HepG2 (cell line): ENCODE results near the gene STMN3. TPM values are rescaled to one million over a fixed set of nuclear protein-coding genes. Genes with fewer than 3 reads are reported as not detected.
A peak's percentile ranks its signal among the peaks of the same experiment; 100 is the strongest.

Experiments used
- AKAP8 ChIP-seq: sonication (generic); formaldehyde crosslinking; IDR thresholded peaks from 2 replicates; pipeline ENCODE4 v1.5.1; 2020; ENCODE audit warnings: mild to moderate bottlenecking, missing genetic modification reagents
- DNMT1 ChIP-seq: sonication (generic); formaldehyde crosslinking; IDR thresholded peaks from 2 replicates; pipeline ENCODE4 v1.5.1; 2020; ENCODE audit warnings: mild to moderate bottlenecking, missing genetic modification reagents
- FOXA3 ChIP-seq: IDR thresholded peaks from 2 replicates; pipeline ENCODE4 v1.6.1; 2016; ENCODE audit warnings: missing genetic modification reagents, missing compliant biosample characterization
- HHEX ChIP-seq: IDR thresholded peaks from 2 replicates; pipeline ENCODE4 v1.6.1; 2016; ENCODE audit warnings: control low read depth
- HNRNPK ChIP-seq: fragments of 200-400 bp; formaldehyde crosslinking; IDR thresholded peaks from 2 replicates; pipeline ENCODE4 v1.6.1; 2018; ENCODE audit warnings: low read length, low read depth, moderate library complexity, mild to moderate bottlenecking; ENCODE audit not compliant: poor library complexity, severe bottlenecking
- MIER2 ChIP-seq: IDR thresholded peaks from 2 replicates; pipeline ENCODE4 v1.6.1; 2016; ENCODE audit warnings: missing biosample characterization, missing genetic modification reagents
- RBFOX2 ChIP-seq: fragments of 200-400 bp; formaldehyde crosslinking; IDR thresholded peaks from 2 replicates; pipeline ENCODE4 v1.6.1; 2017; ENCODE audit warnings: low read depth, mild to moderate bottlenecking, low read length
- RFXAP ChIP-seq: sonication (generic); formaldehyde crosslinking; IDR thresholded peaks from 2 replicates; pipeline ENCODE4 v1.4.0; 2020; ENCODE audit warnings: missing genetic modification reagents, borderline replicate concordance
- SIN3A ChIP-seq: IDR thresholded peaks from 2 replicates; pipeline ENCODE4 v1.6.1; 2011; ENCODE audit warnings: low read depth, mild to moderate bottlenecking, control low read depth, low read length, borderline replicate concordance
- SMYD3 ChIP-seq: sonication (generic); formaldehyde crosslinking; IDR thresholded peaks from 2 replicates; pipeline ENCODE4 v1.8.1; 2023; ENCODE audit warnings: mild to moderate bottlenecking, missing genetic modification reagents
- SPEN ChIP-seq: sonication (generic); formaldehyde crosslinking; IDR thresholded peaks from 2 replicates; pipeline ENCODE4 v1.5.1; 2020; ENCODE audit warnings: low read depth, mild to moderate bottlenecking, missing genetic modification reagents
- ZC3H13 ChIP-seq: sonication (generic); formaldehyde crosslinking; IDR thresholded peaks from 2 replicates; pipeline ENCODE4 v1.8.1; 2023; ENCODE audit warnings: mild to moderate bottlenecking, missing genetic modification reagents, moderate library complexity
- ZFP36L1 ChIP-seq: sonication (generic); formaldehyde crosslinking; IDR thresholded peaks from 2 replicates; pipeline ENCODE4 v1.8.0; 2022; ENCODE audit warnings: mild to moderate bottlenecking, missing genetic modification reagents, moderate library complexity
- ZNF281 ChIP-seq: sonication (generic); formaldehyde crosslinking; IDR thresholded peaks from 2 replicates; pipeline ENCODE4 v1.4.0; 2020; ENCODE audit warnings: missing genetic modification reagents, borderline replicate concordance
- ZNF569 ChIP-seq: sonication (generic); formaldehyde crosslinking; IDR thresholded peaks from 2 replicates; pipeline ENCODE4 v1.5.0; 2020; ENCODE audit warnings: mild to moderate bottlenecking, missing genetic modification reagents, moderate library complexity, borderline replicate concordance
- ZNF572 ChIP-seq: sonication (generic); formaldehyde crosslinking; IDR thresholded peaks from 2 replicates; pipeline ENCODE4 v1.5.1; 2020; ENCODE audit warnings: mild to moderate bottlenecking, missing genetic modification reagents
- ZNF619 ChIP-seq: sonication (generic); formaldehyde crosslinking; IDR thresholded peaks from 2 replicates; pipeline ENCODE4 v1.4.0; 2020; ENCODE audit warnings: mild to moderate bottlenecking, missing genetic modification reagents
- ZNF678 ChIP-seq: sonication (generic); formaldehyde crosslinking; IDR thresholded peaks from 2 replicates; pipeline ENCODE4 v1.4.0; 2020; ENCODE audit warnings: mild to moderate bottlenecking, missing genetic modification reagents
- ZNF761 ChIP-seq: sonication (generic); formaldehyde crosslinking; conservative IDR thresholded peaks from 2 replicates; pipeline ENCODE4 v1.4.0; 2020; ENCODE audit warnings: mild to moderate bottlenecking, missing genetic modification reagents
- ZNF766 ChIP-seq: sonication (generic); formaldehyde crosslinking; IDR thresholded peaks from 2 replicates; pipeline ENCODE4 v1.5.0; 2020; ENCODE audit warnings: missing genetic modification reagents, borderline replicate concordance
- polyA plus RNA-seq, 8 experiments: library from polyadenylated mRNA; depleted of rRNA in 3 of 8; stranded (reverse) in 7 of 8; unstranded in 1 of 8; fragments of >200 nt; fragmentation: Illumina TruSeq in 4 of 8; extraction: Trizol in 4 of 8; gene quantifications; 2 replicates each; pipeline versions ENCODE4 v1.2.1 to v1.2.3, GENCODE V29; 2011 to 2016; ENCODE audit warnings: low read depth in 4 of 8, missing spikeins in 1 of 8, mixed read lengths in 1 of 8; ENCODE audit not compliant: insufficient read depth in 1 of 8
- total RNA-seq, 5 experiments: library from RNA; depleted of rRNA; stranded (reverse); fragments of >200 nt; fragmentation: Illumina TruSeq; extraction: Trizol; gene quantifications; 2 replicates each; pipeline ENCODE4 v1.2.3, GENCODE V29; 2016; ENCODE audit warnings: low read depth in 1 of 5
- TF ChIP-seq, protein P1 (sequence below): sonication (generic); formaldehyde crosslinking; IDR thresholded peaks from 2 replicates; pipeline ENCODE4 v1.5.1; 2020; ENCODE audit warnings: mild to moderate bottlenecking, missing genetic modification reagents, moderate library complexity
- TF ChIP-seq, protein P2 (sequence below): sonication (generic); formaldehyde crosslinking; IDR thresholded peaks from 2 replicates; pipeline ENCODE4 v1.5.0; 2020; ENCODE audit warnings: missing genetic modification reagents

Gene STMN3
- total and polyA plus RNA-seq, 2 of the 13 experiments (the other 11 are each of a cell fraction or from before 2014, with no cell fraction given), result 21.0 to 48.3 TPM

DNA sequence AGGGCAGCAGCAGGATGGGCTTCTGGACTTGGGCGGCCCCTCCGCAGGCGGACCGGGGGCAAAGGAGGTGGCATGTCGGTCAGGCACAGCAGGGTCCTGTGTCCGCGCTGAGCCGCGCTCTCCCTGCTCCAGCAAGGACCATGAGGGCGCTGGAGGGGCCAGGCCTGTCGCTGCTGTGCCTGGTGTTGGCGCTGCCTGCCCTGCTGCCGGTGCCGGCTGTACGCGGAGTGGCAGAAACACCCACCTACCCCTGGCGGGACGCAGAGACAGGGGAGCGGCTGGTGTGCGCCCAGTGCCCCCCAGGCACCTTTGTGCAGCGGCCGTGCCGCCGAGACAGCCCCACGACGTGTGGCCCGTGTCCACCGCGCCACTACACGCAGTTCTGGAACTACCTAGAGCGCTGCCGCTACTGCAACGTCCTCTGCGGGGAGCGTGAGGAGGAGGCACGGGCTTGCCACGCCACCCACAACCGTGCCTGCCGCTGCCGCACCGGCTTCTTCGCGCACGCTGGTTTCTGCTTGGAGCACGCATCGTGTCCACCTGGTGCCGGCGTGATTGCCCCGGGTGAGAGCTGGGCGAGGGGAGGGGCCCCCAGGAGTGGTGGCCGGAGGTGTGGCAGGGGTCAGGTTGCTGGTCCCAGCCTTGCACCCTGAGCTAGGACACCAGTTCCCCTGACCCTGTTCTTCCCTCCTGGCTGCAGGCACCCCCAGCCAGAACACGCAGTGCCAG is 43.6 kb upstream of the STMN3 start, which contains the start of gene TNFRSF6B (continued):
- TF ChIP-seq ZNF761 (0 out of 2 replicates have a peak, but pooled peaks have one; percentile 1), ZFP36L1 (0 out of 2 replicates have a peak, but pooled peaks have one; percentile 51), FOXA3 (peak; percentile 33), ZNF569 (CRISPR knock-in tag) (no peak), RBFOX2 (peak; percentile 64; the same call in 1 of the 2 replicates), ZNF678 (CRISPR knock-in tag) (0 out of 2 replicates have a peak, but pooled peaks have one; percentile 11), ZC3H13 (CRISPR knock-in tag) (peak; percentile 91; the same call in 1 of the 2 replicates), AKAP8 (CRISPR knock-in tag) (peak; percentile 100), HHEX (0 out of 2 replicates have a peak, but pooled peaks have one; percentile 4), SIN3A (peak; percentile 42; the same call in 1 of the 2 replicates), ZNF619 (CRISPR knock-in tag) (peak; percentile 55; the same call in 1 of the 2 replicates), RFXAP (peak; percentile 49; the same call in 1 of the 2 replicates), SPEN (CRISPR knock-in tag) (0 out of 2 replicates have a peak, but pooled peaks have one; percentile 16), HNRNPK (peak; percentile 88), ZNF281 (CRISPR knock-in tag) (no peak), ZNF572 (CRISPR knock-in tag) (peak; percentile 3; the same call in 1 of the 2 replicates), ZNF766 (CRISPR knock-in tag) (peak; percentile 83; the same call in 1 of the 2 replicates), MIER2 (CRISPR knock-in tag) (peak; percentile 40; the same call in 1 of the 2 replicates), DNMT1 (CRISPR knock-in tag) (peak; percentile 89), SMYD3 (CRISPR knock-in tag) (no peak)
- TF ChIP-seq, protein P1, sequence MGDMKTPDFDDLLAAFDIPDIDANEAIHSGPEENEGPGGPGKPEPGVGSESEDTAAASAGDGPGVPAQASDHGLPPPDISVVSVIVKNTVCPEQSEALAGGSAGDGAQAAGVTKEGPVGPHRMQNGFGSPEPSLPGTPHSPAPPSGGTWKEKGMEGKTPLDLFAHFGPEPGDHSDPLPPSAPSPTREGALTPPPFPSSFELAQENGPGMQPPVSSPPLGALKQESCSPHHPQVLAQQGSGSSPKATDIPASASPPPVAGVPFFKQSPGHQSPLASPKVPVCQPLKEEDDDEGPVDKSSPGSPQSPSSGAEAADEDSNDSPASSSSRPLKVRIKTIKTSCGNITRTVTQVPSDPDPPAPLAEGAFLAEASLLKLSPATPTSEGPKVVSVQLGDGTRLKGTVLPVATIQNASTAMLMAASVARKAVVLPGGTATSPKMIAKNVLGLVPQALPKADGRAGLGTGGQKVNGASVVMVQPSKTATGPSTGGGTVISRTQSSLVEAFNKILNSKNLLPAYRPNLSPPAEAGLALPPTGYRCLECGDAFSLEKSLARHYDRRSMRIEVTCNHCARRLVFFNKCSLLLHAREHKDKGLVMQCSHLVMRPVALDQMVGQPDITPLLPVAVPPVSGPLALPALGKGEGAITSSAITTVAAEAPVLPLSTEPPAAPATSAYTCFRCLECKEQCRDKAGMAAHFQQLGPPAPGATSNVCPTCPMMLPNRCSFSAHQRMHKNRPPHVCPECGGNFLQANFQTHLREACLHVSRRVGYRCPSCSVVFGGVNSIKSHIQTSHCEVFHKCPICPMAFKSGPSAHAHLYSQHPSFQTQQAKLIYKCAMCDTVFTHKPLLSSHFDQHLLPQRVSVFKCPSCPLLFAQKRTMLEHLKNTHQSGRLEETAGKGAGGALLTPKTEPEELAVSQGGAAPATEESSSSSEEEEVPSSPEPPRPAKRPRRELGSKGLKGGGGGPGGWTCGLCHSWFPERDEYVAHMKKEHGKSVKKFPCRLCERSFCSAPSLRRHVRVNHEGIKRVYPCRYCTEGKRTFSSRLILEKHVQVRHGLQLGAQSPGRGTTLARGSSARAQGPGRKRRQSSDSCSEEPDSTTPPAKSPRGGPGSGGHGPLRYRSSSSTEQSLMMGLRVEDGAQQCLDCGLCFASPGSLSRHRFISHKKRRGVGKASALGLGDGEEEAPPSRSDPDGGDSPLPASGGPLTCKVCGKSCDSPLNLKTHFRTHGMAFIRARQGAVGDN, result peak; percentile 80
- TF ChIP-seq, protein P2, sequence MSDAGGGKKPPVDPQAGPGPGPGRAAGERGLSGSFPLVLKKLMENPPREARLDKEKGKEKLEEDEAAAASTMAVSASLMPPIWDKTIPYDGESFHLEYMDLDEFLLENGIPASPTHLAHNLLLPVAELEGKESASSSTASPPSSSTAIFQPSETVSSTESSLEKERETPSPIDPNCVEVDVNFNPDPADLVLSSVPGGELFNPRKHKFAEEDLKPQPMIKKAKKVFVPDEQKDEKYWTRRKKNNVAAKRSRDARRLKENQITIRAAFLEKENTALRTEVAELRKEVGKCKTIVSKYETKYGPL (CRISPR knock-in tag), result no peak
